ENCODE results near the gene BTBD8. TPM values are rescaled to one million over a fixed set of nuclear protein-coding genes. Genes with fewer than 3 reads are reported as not detected.
A peak's percentile ranks its signal among the peaks of the same experiment; 100 is the strongest.

Gene BTBD8
- total and polyA plus RNA-seq, 9 of the 15 experiments (the other 6 are each of a cell fraction or from before 2014, with no cell fraction given) = 0.46 to 2.3 (median 1.2) TPM

DNA sequence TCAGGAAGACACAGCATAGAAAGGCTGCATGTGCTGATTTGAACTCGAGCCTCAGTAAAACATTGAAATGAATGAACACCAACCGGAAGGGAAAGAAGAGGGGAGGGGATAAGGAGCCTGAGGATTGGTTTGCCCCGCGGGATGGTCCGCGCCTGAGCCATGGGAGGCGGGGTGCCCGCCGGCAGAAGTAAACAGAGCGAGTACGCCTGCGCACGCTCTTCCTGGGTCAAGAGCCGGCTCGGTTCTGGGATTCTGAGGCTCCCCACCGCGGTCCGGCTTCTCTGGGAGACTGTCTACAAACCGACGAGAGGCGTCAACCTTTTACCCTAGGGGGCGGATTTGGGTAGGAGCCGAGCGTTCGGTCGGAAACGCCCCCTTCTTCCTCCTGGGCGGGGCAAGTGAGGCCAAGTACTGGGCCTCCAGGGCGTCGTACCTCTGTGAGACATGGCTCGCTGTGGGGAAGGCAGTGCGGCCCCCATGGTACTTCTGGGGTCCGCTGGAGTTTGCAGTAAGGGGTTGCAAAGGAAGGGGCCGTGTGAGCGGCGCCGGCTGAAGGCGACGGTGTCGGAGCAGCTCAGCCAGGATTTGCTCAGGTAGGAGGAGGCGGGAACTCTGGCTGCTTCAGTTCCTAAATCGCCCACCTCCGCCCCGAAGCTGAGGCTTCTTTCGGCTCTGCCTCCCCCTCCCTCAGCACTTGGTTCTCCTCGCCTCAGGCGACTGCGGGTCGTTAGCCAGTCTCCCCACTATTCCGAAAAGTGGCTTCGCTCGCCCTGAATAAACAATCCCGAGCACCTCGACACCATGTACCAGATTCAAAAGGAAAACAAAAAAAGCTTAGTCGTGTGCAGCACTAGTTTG is at the start of gene BTBD8 (continued):
- TF ChIP-seq, protein P1, sequence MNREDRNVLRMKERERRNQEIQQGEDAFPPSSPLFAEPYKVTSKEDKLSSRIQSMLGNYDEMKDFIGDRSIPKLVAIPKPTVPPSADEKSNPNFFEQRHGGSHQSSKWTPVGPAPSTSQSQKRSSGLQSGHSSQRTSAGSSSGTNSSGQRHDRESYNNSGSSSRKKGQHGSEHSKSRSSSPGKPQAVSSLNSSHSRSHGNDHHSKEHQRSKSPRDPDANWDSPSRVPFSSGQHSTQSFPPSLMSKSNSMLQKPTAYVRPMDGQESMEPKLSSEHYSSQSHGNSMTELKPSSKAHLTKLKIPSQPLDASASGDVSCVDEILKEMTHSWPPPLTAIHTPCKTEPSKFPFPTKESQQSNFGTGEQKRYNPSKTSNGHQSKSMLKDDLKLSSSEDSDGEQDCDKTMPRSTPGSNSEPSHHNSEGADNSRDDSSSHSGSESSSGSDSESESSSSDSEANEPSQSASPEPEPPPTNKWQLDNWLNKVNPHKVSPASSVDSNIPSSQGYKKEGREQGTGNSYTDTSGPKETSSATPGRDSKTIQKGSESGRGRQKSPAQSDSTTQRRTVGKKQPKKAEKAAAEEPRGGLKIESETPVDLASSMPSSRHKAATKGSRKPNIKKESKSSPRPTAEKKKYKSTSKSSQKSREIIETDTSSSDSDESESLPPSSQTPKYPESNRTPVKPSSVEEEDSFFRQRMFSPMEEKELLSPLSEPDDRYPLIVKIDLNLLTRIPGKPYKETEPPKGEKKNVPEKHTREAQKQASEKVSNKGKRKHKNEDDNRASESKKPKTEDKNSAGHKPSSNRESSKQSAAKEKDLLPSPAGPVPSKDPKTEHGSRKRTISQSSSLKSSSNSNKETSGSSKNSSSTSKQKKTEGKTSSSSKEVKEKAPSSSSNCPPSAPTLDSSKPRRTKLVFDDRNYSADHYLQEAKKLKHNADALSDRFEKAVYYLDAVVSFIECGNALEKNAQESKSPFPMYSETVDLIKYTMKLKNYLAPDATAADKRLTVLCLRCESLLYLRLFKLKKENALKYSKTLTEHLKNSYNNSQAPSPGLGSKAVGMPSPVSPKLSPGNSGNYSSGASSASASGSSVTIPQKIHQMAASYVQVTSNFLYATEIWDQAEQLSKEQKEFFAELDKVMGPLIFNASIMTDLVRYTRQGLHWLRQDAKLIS (CRISPR knock-in tag; IDR thresholded peaks at IDR 0.05) = no peak; the same call in 1 of the 2 replicates
- TF ChIP-seq TEAD2 (tag; IDR thresholded peaks at IDR 0.05) (no peak), ZNF354B (CRISPR knock-in tag; IDR thresholded peaks at IDR 0.05) (no peak), GABPB1 (CRISPR knock-in tag; IDR thresholded peaks at IDR 0.05) (peak; percentile 62), SMARCA4 (IDR thresholded peaks at IDR 0.05) (no peak), PHF20 (IDR thresholded peaks at IDR 0.05; ENCODE audit: partially characterized antibody) (no peak), POLR2H (tag; IDR thresholded peaks at IDR 0.05; ENCODE audit: low read depth) (peak; percentile 51; the same call in 1 of the 2 replicates), PRMT5 (CRISPR knock-in tag; IDR thresholded peaks at IDR 0.05) (no peak), ZNF57 (CRISPR knock-in tag; IDR thresholded peaks at IDR 0.05) (no peak), MYNN (IDR thresholded peaks at IDR 0.05) (no peak), MYNN (CRISPR knock-in tag; IDR thresholded peaks at IDR 0.05) (no peak), SRF (CRISPR knock-in tag; IDR thresholded peaks at IDR 0.05) (peak in 1 of 2 experiments; percentile 57; a peak in 1 of 4 replicates)
- TF ChIP-seq, protein P2, sequence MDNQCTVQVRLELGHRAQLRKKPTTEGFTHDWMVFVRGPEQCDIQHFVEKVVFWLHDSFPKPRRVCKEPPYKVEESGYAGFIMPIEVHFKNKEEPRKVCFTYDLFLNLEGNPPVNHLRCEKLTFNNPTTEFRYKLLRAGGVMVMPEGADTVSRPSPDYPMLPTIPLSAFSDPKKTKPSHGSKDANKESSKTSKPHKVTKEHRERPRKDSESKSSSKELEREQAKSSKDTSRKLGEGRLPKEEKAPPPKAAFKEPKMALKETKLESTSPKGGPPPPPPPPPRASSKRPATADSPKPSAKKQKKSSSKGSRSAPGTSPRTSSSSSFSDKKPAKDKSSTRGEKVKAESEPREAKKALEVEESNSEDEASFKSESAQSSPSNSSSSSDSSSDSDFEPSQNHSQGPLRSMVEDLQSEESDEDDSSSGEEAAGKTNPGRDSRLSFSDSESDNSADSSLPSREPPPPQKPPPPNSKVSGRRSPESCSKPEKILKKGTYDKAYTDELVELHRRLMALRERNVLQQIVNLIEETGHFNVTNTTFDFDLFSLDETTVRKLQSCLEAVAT (IDR thresholded peaks at IDR 0.05) = no peak
- TF ChIP-seq, protein P3, sequence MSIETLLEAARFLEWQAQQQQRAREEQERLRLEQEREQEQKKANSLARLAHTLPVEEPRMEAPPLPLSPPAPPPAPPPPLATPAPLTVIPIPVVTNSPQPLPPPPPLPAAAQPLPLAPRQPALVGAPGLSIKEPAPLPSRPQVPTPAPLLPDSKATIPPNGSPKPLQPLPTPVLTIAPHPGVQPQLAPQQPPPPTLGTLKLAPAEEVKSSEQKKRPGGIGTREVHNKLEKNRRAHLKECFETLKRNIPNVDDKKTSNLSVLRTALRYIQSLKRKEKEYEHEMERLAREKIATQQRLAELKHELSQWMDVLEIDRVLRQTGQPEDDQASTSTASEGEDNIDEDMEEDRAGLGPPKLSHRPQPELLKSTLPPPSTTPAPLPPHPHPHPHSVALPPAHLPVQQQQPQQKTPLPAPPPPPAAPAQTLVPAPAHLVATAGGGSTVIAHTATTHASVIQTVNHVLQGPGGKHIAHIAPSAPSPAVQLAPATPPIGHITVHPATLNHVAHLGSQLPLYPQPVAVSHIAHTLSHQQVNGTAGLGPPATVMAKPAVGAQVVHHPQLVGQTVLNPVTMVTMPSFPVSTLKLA (conservative IDR thresholded peaks at IDR 0.05) = peak; percentile 86 to 87
- TF ChIP-seq, protein P4, sequence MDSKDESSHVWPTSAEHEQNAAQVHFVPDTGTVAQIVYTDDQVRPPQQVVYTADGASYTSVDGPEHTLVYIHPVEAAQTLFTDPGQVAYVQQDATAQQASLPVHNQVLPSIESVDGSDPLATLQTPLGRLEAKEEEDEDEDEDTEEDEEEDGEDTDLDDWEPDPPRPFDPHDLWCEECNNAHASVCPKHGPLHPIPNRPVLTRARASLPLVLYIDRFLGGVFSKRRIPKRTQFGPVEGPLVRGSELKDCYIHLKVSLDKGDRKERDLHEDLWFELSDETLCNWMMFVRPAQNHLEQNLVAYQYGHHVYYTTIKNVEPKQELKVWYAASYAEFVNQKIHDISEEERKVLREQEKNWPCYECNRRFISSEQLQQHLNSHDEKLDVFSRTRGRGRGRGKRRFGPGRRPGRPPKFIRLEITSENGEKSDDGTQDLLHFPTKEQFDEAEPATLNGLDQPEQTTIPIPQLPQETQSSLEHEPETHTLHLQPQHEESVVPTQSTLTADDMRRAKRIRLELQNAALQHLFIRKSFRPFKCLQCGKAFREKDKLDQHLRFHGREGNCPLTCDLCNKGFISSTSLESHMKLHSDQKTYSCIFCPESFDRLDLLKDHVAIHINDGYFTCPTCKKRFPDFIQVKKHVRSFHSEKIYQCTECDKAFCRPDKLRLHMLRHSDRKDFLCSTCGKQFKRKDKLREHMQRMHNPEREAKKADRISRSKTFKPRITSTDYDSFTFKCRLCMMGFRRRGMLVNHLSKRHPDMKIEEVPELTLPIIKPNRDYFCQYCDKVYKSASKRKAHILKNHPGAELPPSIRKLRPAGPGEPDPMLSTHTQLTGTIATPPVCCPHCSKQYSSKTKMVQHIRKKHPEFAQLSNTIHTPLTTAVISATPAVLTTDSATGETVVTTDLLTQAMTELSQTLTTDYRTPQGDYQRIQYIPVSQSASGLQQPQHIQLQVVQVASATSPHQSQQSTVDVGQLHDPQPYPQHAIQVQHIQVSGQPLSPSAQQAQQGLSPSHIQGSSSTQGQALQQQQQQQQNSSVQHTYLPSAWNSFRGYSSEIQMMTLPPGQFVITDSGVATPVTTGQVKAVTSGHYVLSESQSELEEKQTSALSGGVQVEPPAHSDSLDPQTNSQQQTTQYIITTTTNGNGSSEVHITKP (IDR thresholded peaks at IDR 0.05; ENCODE audit: partially characterized antibody) = peak; percentile 98

Data from K562 (cell line).